Superior temporal gyrus (tissue), 1 donor: ENCODE measurements around the gene RBBP8NL.

Source experiments
- DNase-seq: peaks from one replicate; pipeline ENCODE4 v3.0.0-alpha.2; 2016; ENCODE audit errors: extremely low spot score

RBBP8NL gene

GRCh38 chr20:62362991-62363919, 64.1 kb downstream of the RBBP8NL start:
- no peak for DNase-seq

GRCh38 chr20:62362590-62362940, 64.8 kb downstream of the RBBP8NL start:
- DNase-seq: no peak

- DNase-seq: no peak
Measured at GRCh38 chr20:62361799-62362589, 65.3 kb downstream of the RBBP8NL start.

- no peak for DNase-seq
Measured at GRCh38 chr20:62360854-62361798, 66.2 kb downstream of the RBBP8NL start.
